Measurements from ENCODE around the gene EXOC6B.

- TF ChIP-seq CTCF (conservative IDR thresholded peaks at IDR 0.05; ENCODE audit: low read length): no peak
- no peak for TF ChIP-seq EZH2phosphoT487 (IDR thresholded peaks at IDR 0.05; ENCODE audit: borderline replicate concordance)
Observed at GRCh38 chr2:72570413-72570812, 255.4 kb downstream of the EXOC6B start.
